ENCODE data around the gene CDS2. TPM values are rescaled to one million over a fixed set of nuclear protein-coding genes. Genes with fewer than 3 reads are reported as not detected.
A peak's percentile ranks its signal among the peaks of the same experiment; 100 is the strongest.

CDS2 gene
- polyA plus RNA-seq, 2 of the 4 experiments (the other 2 are of a cell fraction): 44.0 to 106 TPM

- TF ChIP-seq KDM5A (IDR thresholded peaks at IDR 0.05) (peak; percentile 24; the same call in 1 of the 2 replicates), HEYL (CRISPR knock-in tag; IDR thresholded peaks at IDR 0.05) (no peak), FOSB (CRISPR knock-in tag; IDR thresholded peaks at IDR 0.05) (peak; percentile 70; the same call in 1 of the 2 replicates), REST (IDR thresholded peaks at IDR 0.05) (0 out of 2 replicates have a peak, but pooled peaks have one; percentile 13), RFX5 (IDR thresholded peaks at IDR 0.05) (peak; percentile 65; the same call in 1 of the 2 replicates), PBX3 (IDR thresholded peaks at IDR 0.05) (0 out of 2 replicates have a peak, but pooled peaks have one; percentile 32), HOXA7 (CRISPR knock-in tag; IDR thresholded peaks at IDR 0.05) (no peak), SREBF2 (IDR thresholded peaks at IDR 0.05) (no peak), TFCP2L1 (CRISPR knock-in tag; IDR thresholded peaks at IDR 0.05) (peak; percentile 93), MYC (IDR thresholded peaks at IDR 0.05; ENCODE audit: borderline replicate concordance, low read length) (peak; percentile 30; the same call in 1 of the 2 replicates), CTCF (IDR thresholded peaks at IDR 0.05) (no peak; the same call in 2 of the 3 replicates)
Observed at GRCh38 chr20:5119435-5120184, 7.2 kb upstream of the CDS2 start, which contains the start of gene PCNA (continued).

- 2% methylated on average over 9 of the region's 9 CpGs for WGBS (ENCODE audit: missing lambda C conversion rate)
- no peak for FAIRE-seq
Observed at GRCh38 chr20:5120185-5120476, 6.7 kb upstream of the CDS2 start.

More at GRCh38 chr20:5120185-5120476, 6.7 kb upstream of the CDS2 start:
- ChIA-PET POLR2A (interaction anchor here (0.6 to 2.1 kb wide), 6 partner anchors 9 to 910 kb away, joined by 3 to 14 read pairs (median 6); no protein-coding TSS in a partner anchor), CTCF (interaction anchor here (0.8 to 5.1 kb wide), 5 partner anchors 9 to 170 kb away, joined by 3 to 45 read pairs (median 4); no protein-coding TSS in a partner anchor)
- Histone ChIP-seq H3K4me3 (peak overlapping the region; percentile 78), H3K4me1 (peaks cover 31% of the 10 kb centered on the region), H3K4me2 (peak overlapping the region; percentile 78), H3K27ac (peak overlapping the region; percentile 85 to 90), H3K9me3 (no peaks in the 10 kb centered on the region)
- ATAC-seq: no peak
- peak; percentile 90; the same call in 2 of the 3 replicates for TF ChIP-seq BCL3 (IDR thresholded peaks at IDR 0.05)
- peak in 1 of 2 experiments; percentile 87; a peak in 4 of 5 replicates for TF ChIP-seq JUN (IDR thresholded peaks at IDR 0.05)
- TF ChIP-seq HOXB13 (CRISPR knock-in tag; IDR thresholded peaks at IDR 0.05; ENCODE audit: low read depth): no peak
- DNase-seq (ENCODE audit: low read depth in 1 of 2, low spot score in 1 of 2): no peak
